GM19025 (cell line): Measurements from ENCODE around the gene CDR2L.
"Not testable (repeated sequence)": the region's sequence is repeated elsewhere in the genome, so short reads cannot be mapped to it uniquely, and the experiment has no call there.

ENCODE experiments used
- ATAC-seq: cut with Tn5 transposase; IDR thresholded peaks from one replicate; pipeline ENCODE4 v1.9.1; 2021; ENCODE audit warnings: mild to moderate bottlenecking, low read depth, moderate library complexity; ENCODE audit not compliant: unreplicated experiment

Gene CDR2L

GRCh38 chr17:74957935-74958740 is 29.3 kb upstream of the CDR2L start:
- ATAC-seq = no peak

- ATAC-seq = no peak
Measured at GRCh38 chr17:74959826-74960515, 27.5 kb upstream of the CDR2L start.

DNA sequence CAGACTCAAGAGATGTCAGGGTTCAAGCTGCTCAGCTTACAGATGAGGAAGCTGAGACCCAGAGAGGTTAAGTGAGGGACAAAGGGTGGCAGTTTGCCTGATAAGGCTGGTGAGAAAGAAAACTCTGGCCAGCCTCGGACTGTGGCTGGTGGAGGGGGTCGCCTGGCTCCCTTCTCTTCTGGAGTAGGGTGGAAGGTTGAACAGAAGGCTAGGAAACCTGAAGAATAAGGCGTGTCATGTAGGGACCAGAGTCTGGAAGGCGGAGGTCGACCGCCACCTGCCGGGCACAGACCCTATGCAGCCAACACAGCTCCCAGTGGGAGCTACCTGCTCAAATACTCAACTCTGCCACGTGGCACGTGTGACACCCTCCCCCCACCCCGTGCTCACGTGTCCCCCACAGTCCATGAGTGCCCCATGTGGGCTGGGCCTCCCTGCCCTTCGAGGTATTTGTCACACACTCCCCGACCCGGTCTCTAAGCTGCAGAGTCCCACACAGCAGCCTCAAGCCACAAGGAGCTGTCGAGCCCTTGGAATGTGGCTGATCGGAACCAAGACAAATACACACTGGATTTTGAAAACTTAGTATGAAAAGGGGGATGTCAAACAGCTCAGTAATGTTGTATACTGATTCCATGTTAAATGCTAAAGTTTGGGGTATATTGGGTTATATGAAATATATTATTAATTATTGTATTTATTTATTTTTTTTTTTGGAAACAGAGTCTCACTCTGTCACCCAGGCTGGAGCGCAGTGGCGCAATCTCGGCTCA is 26.7 kb upstream of the CDR2L start:
- ATAC-seq = no peak

GRCh38 chr17:74961657-74962350 is 25.6 kb upstream of the CDR2L start:
- no peak for ATAC-seq

DNA sequence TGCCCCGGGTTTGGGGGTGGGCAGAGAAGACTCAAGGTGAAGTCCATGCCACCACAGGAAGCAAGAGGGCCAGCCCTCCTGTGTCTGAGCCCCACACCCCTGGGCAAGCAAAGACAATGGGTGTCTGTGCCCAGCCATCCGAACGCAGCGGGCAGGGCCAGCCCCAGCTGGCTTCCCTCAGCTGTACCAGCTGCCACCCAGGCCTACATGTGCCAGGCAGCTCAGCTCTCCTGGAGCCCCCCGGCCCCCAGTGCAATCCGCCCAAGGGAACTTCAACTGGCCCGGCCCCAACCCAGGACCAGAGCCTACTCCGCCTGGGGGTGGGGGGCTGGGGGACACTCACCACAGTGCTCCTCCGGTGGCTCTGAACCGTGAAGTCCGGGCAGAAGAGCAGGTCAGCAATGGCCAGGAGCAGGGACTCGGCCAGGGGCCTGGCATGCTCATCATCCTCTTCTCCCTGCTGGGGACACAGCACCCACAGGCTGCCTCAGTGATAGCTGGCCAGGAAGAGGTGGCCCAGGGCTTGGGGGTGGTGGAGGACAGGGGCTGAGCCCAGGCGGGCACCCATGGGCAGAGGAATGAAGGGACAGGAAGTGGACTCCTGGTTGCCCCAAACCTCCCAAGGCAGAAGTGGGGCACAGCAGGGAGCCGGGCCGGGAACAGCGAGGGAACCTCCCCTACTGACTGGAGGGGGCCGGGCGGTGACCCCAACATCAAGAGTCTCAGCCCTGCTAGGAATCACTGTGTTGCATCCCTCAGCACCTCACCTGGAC is 24.6 kb upstream of the CDR2L start:
- no peak for ATAC-seq

DNA sequence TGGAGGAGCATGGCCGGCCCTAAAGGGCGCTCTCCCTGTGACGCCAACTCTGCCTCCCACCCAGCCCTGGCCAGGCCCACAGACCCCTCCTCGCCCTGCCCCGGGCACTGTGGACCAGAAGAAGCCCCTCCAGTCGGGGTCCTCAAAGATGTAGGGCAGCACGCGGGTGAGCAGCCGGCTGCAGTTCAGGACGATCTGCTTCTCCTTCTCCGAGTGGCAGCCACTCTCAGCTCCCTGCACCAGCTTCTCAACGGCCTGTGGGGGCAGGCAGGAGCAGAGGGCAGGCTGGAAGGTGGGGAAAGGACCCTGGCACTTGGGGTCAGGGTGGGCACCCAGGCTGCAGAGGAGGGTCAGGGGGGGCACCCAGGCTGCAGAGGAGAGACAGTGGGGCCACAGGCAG is 23.8 kb upstream of the CDR2L start:
- no peak for ATAC-seq

GRCh38 chr17:74964246-74964761 is 23.1 kb upstream of the CDR2L start:
- ATAC-seq = no peak

DNA sequence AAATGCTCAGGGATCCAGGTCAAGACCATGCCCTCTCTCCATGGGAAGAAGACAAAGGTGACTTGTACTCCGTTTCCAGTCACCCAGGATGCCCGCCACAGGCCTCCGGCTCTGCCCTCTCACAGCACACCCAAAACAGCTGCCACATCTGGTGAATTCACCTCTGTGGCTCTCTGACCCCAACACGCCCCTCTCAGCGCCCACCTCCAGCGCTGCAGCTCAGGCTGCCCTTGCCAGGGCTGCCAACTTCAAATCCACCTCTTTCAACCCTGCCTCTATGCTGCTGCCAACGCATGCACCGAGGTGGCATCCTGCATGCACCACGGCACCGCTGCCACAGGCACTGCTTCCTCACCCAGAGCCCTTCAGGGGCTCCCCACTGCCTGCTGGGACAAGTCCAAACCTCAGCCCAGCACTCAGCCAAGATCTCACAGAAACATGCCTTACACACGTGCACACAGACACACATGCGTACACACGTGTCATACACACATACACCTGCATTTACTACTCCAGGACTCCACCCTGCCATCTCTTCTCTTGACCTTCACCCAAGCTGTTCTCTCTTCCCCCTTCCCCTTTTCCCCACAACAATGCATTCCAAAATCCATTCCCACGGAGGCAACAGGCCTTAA is 22.3 kb upstream of the CDR2L start:
- no peak for ATAC-seq

DNA sequence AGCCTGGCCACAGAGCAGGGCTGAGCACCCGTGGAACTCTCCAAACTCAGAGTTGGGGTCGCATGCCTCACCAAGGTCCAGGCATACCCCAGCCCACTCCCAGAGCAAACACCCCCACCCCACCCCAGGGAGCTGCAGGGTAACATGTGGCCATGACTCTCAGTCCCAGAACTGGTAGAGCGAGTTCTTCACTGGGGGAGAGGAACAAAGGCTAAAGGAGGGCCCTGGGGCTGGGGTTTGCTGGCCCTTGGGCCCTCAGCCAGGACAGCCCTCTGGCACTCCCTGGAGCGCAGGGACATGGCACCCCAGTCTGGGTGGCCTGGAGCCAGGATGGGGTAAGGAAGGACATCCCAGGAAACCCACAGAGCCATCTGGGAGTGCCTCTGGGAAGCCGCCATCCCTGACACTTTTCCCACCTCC is 19.1 kb upstream of the CDR2L start:
- ATAC-seq = no peak

GRCh38 chr17:74969501-74969900 is 17.9 kb upstream of the CDR2L start:
- ATAC-seq = not testable (repeated sequence)

DNA sequence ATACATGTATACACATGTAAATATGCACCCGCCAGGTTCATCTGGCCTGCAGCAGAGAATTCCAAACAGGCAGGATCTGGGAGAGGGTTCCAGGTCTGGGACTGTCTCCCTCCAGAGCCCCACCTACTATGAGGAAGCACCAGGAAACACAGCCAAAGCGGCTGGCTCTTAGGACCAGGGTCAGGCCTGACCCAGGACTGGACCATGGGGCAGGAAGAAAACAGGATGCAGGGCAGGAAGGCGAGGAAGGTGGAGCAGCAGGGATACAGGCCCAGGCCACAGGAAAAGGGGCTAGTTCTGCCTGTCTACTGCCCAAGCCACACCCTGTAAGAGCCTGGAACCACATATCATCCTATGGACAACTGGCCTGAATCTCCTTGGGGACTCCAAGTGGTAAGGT is 17.0 kb upstream of the CDR2L start:
- no peak for ATAC-seq

DNA sequence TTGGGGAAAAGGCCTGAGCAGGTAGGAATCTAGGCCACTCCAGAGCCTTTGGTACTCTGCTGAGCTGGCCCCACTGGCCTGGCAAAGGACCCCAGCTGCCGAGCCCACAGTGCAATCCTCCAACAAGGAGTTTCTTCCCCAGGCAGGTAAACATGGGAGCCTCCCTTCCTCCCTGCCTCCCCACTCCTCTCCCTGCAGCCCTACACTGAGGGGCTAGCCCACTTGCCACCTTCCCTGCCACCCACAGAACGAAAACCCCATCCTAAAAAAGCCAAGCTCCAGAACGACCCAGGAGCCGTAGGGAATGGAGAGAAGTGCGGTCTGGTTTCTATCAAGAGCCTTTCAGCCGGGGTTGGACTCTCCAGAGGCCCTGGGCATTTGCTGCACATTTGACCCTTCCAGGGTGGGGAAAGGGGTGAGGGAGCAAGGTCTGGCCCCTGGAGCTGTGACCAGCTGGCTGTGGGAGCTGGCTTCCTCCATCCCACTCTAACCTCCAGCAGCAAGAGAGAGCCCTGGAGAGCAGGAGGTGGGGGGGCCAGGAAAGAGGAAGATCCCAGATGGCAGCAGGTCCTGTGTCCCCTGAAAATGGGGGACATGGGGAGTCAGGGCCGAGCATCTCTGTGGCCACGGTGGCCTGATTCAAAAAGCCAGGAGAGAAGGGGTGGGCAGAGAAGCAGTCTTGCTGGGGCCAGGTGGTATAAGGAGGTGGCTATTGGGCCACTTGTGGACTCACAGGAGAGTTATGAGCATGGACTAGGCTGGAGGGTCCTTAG is 16.2 kb upstream of the CDR2L start:
- no peak for ATAC-seq

GRCh38 chr17:74971842-74972106 is 15.7 kb upstream of the CDR2L start:
- no peak for ATAC-seq

DNA sequence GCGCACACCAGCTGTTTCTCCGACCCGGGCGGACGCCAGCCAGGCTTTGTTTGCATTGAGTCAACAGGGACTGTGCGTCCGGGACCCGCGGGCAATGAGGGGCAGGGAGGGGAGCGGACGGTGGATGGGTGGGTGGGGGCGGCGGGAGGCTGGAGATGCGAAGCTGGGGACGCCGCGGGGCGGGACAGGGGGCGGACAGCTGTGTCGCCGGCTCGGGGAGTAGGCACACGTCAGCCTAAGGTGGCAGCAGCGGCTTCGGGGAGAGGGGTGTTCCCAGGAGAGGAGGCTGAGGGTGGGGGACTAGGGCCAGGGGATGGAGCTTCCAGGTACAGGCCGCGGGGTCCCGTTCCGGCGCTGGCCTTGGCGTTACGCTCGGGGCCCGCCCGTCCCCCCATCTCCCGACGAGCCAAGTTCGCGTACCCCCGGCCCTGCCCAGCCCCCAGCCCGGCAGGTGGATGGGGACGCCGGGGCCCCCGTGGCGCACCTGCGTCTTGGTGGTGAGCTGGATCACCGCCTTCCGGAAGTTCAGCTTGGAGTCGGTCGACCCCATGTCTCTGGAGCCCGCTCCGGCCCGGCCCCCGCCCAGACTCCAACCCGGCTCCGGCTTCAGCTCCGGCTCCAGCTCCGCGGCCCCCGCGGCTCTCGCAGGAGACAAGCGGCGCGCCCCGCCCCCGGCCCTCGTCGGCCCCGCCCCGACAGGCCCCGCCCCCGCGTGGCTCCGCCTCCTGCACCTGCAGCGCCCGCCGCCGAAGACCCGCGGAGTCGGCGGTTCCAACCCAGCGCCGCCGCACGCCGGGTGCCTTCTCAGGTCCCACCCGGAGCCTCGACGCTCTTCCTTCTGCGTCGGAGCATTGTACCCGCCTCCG is 15.1 kb upstream of the CDR2L start, which contains the start of gene HID1:
TSS of gene HID1 (minus strand) at position 653 of the 866 bp plus-strand sequence. CDS start at position 550, 103 bp downstream.
- ATAC-seq = no peak

- no peak for ATAC-seq
Measured at GRCh38 chr17:74972973-74973328, 14.5 kb upstream of the CDR2L start.

DNA sequence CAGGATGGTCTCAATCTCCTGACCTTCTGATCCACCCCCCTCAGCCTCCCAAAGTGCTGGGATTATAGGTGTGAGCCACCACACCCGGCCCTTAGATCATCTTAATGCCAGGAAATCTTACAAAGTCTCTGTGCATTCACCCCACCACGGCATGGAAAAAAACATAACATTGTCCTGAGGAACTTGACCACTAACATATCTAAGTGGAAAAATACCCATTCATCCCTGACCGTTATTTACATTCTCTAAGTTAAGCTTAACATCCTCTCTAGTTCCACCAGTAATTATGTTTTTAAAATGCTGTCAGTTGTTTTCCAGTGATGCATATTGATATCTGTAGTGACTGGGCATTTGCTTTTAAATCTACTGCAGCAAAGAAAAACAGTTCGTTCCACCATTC is 11.5 kb upstream of the CDR2L start:
- no peak for ATAC-seq

DNA sequence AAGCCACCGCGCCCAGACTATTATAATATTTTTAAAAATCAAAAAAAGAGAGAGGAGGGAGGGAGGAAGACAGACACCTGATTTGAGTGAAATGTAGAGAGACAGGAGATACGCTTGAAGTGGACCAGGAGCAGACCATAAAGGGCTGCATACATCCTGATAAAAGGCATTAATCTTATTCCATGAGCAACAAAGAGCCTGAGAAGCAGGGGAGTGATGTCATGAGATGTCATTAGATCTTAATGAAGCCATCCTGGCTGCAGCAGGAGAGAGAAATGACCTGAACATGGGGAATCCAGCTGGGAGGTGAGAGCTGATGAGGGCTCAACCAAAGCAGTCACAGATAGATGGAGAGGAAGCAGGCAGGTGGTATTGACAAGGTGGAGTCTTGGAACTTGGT is 9.6 kb upstream of the CDR2L start:
- no peak for ATAC-seq

GRCh38 chr17:74978240-74978639 is 9.2 kb upstream of the CDR2L start:
- ATAC-seq = no peak
